ENCODE data around the gene C3orf20.
"Not testable (repeated sequence)": the region's sequence is repeated elsewhere in the genome, so short reads cannot be mapped to it uniquely, and the experiment has no call there.

DNA sequence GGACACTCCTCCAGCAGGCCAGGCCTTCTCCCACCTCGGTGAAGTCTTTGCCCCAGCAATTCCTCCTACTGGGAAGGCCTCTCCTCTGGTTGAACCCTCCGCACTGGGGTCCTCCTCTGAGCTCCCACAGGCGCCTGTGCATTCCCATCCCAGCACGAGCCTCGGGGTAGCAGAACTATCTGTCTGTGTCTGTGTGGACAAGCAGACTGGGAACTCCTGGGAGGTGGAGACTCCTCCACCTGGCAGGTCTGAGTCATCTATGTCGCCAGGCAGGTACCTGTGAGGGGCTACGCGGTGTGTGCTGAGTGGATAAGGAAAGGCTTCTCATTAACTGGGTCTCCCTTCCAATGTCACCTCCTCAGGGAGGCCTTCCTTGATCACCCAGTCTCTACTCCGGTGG, 134.7 kb downstream of the C3orf20 start:
- TF ChIP-seq, protein P1, sequence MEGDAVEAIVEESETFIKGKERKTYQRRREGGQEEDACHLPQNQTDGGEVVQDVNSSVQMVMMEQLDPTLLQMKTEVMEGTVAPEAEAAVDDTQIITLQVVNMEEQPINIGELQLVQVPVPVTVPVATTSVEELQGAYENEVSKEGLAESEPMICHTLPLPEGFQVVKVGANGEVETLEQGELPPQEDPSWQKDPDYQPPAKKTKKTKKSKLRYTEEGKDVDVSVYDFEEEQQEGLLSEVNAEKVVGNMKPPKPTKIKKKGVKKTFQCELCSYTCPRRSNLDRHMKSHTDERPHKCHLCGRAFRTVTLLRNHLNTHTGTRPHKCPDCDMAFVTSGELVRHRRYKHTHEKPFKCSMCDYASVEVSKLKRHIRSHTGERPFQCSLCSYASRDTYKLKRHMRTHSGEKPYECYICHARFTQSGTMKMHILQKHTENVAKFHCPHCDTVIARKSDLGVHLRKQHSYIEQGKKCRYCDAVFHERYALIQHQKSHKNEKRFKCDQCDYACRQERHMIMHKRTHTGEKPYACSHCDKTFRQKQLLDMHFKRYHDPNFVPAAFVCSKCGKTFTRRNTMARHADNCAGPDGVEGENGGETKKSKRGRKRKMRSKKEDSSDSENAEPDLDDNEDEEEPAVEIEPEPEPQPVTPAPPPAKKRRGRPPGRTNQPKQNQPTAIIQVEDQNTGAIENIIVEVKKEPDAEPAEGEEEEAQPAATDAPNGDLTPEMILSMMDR (IDR thresholded peaks at IDR 0.05), result not testable (repeated sequence)
- TF ChIP-seq POLR2A (IDR thresholded peaks at IDR 0.05), result not testable (repeated sequence)
